GM18909 (cell line): ENCODE results near the gene HIPK2.

Experiments
- ATAC-seq: cut with Tn5 transposase; IDR thresholded peaks from one replicate; pipeline ENCODE4 v1.9.1; 2021; ENCODE audit warnings: mild to moderate bottlenecking; ENCODE audit not compliant: unreplicated experiment, poor library complexity

The HIPK2 gene

GRCh38 chr7:139576179-139576973 is 201.4 kb downstream of the HIPK2 start:
- no peak for ATAC-seq

- no peak for ATAC-seq
Observed at GRCh38 chr7:139575338-139575680, 202.5 kb downstream of the HIPK2 start.

- no peak for ATAC-seq
Observed at GRCh38 chr7:139574618-139575337, 203.0 kb downstream of the HIPK2 start.

GRCh38 chr7:139573871-139574270 is 203.9 kb downstream of the HIPK2 start:
- ATAC-seq, result no peak

- ATAC-seq, result no peak
Observed at GRCh38 chr7:139572704-139573385, 205.0 kb downstream of the HIPK2 start.

- ATAC-seq, result no peak
Observed at GRCh38 chr7:139572071-139572470, 205.7 kb downstream of the HIPK2 start.

- ATAC-seq, result no peak
Observed at GRCh38 chr7:139571651-139572050, 206.1 kb downstream of the HIPK2 start.

GRCh38 chr7:139571190-139571589 is 206.6 kb downstream of the HIPK2 start:
- ATAC-seq, result no peak

GRCh38 chr7:139570626-139571025 is 207.2 kb downstream of the HIPK2 start:
- ATAC-seq, result no peak

- no peak for ATAC-seq
Observed at GRCh38 chr7:139570119-139570518, 207.7 kb downstream of the HIPK2 start.

- ATAC-seq, result no peak
Observed at GRCh38 chr7:139568813-139569490, 208.8 kb downstream of the HIPK2 start.

GRCh38 chr7:139568346-139568675 is 209.5 kb downstream of the HIPK2 start:
- ATAC-seq, result no peak

- no peak for ATAC-seq
Observed at GRCh38 chr7:139567647-139568345, 210.0 kb downstream of the HIPK2 start.

GRCh38 chr7:139566736-139567646 is 210.8 kb downstream of the HIPK2 start:
- no peak for ATAC-seq

GRCh38 chr7:139566075-139566474 is 211.7 kb downstream of the HIPK2 start:
- no peak for ATAC-seq

GRCh38 chr7:139563856-139564255 is 213.9 kb downstream of the HIPK2 start:
- ATAC-seq, result no peak

GRCh38 chr7:139562961-139563565 is 214.7 kb downstream of the HIPK2 start:
- no peak for ATAC-seq

- no peak for ATAC-seq
Observed at GRCh38 chr7:139562491-139562890, 215.3 kb downstream of the HIPK2 start.

- no peak for ATAC-seq
Observed at GRCh38 chr7:139560678-139561077, 217.1 kb downstream of the HIPK2 start.
